Measurements from ENCODE around the gene BMPR1B.

BMPR1B gene

GRCh38 chr4:95095348-95095974 is 337.7 kb downstream of the BMPR1B start:
- no peak for TF ChIP-seq CTCF (IDR thresholded peaks at IDR 0.05; ENCODE audit: extremely low read depth, missing control alignments)
- DNase-seq (ENCODE audit: low spot score) = no peak

- DNase-seq (ENCODE audit: low spot score) = no peak
- no peak for TF ChIP-seq CTCF (IDR thresholded peaks at IDR 0.05; ENCODE audit: extremely low read depth, missing control alignments)
Observed at GRCh38 chr4:95102162-95102790, 344.5 kb downstream of the BMPR1B start.

GRCh38 chr4:95105112-95105511 is 347.4 kb downstream of the BMPR1B start:
- no peak for TF ChIP-seq CTCF (IDR thresholded peaks at IDR 0.05; ENCODE audit: extremely low read depth, missing control alignments)
- no peak for DNase-seq (ENCODE audit: low spot score)

GRCh38 chr4:95105983-95106382 is 348.2 kb downstream of the BMPR1B start:
- DNase-seq (ENCODE audit: low spot score) = no peak
- TF ChIP-seq CTCF (IDR thresholded peaks at IDR 0.05; ENCODE audit: extremely low read depth, missing control alignments) = no peak

- no peak for DNase-seq (ENCODE audit: low spot score)
- no peak for TF ChIP-seq CTCF (IDR thresholded peaks at IDR 0.05; ENCODE audit: extremely low read depth, missing control alignments)
Observed at GRCh38 chr4:95106408-95106928, 348.7 kb downstream of the BMPR1B start.

- no peak for DNase-seq (ENCODE audit: low spot score)
- TF ChIP-seq CTCF (IDR thresholded peaks at IDR 0.05; ENCODE audit: extremely low read depth, missing control alignments) = no peak
Observed at GRCh38 chr4:95107004-95107403, 349.2 kb downstream of the BMPR1B start.

GRCh38 chr4:95107635-95108034 is 349.9 kb downstream of the BMPR1B start:
- no peak for TF ChIP-seq CTCF (IDR thresholded peaks at IDR 0.05; ENCODE audit: extremely low read depth, missing control alignments)
- DNase-seq (ENCODE audit: low spot score) = no peak
